ENCODE data around the gene TSPAN4.

Gene TSPAN4

GRCh38 chr11:867856-868358 lies 25.3 kb downstream of the TSPAN4 start:
- DNase-seq, result no peak
- H3K4me3 ChIP-seq (ENCODE audit: low read depth, low read length), result no peak overlapping the region
- H3K27me3 ChIP-seq (ENCODE audit: insufficient read depth, low read depth, severe bottlenecking), result no peaks in the 10 kb centered on the region
- no peak for TF ChIP-seq CTCF (IDR thresholded peaks at IDR 0.05; ENCODE audit: low read depth, low read length)
- H3K27ac ChIP-seq, result no peak overlapping the region
- H3K36me3 ChIP-seq, result peaks cover 27% of the 10 kb centered on the region
- H3K9me3 ChIP-seq (ENCODE audit: severe bottlenecking), result no peaks in the 10 kb centered on the region

- DNase-seq, result no peak
- H3K9me3 ChIP-seq (ENCODE audit: severe bottlenecking), result no peaks in the 10 kb centered on the region
- H3K27ac ChIP-seq, result no peak overlapping the region
- H3K27me3 ChIP-seq (ENCODE audit: insufficient read depth, low read depth, severe bottlenecking), result no peaks in the 10 kb centered on the region
- H3K4me3 ChIP-seq (ENCODE audit: low read depth, low read length), result no peak overlapping the region
- peaks cover 25% of the 10 kb centered on the region for H3K36me3 ChIP-seq
- TF ChIP-seq CTCF (IDR thresholded peaks at IDR 0.05; ENCODE audit: low read depth, low read length), result no peak
These were observed 25.7 kb downstream of the TSPAN4 start for GRCh38 chr11:868394-868793.

- Histone ChIP-seq H3K4me3 (ENCODE audit: low read depth, low read length) (no peak overlapping the region), H3K36me3 (peaks cover 24% of the 10 kb centered on the region), H3K27ac (no peak overlapping the region; the same call in 1 of the 2 replicates), H3K9me3 (ENCODE audit: severe bottlenecking) (no peaks in the 10 kb centered on the region), H3K27me3 (ENCODE audit: insufficient read depth, low read depth, severe bottlenecking) (no peaks in the 10 kb centered on the region)
- DNase-seq, result no peak
- TF ChIP-seq CTCF (IDR thresholded peaks at IDR 0.05; ENCODE audit: low read depth, low read length), result no peak
These were observed 26.1 kb downstream of the TSPAN4 start for GRCh38 chr11:868802-869201.

GRCh38 chr11:869399-870126 lies 26.9 kb downstream of the TSPAN4 start:
- DNase-seq, result no peak
- Histone ChIP-seq H3K9me3 (ENCODE audit: severe bottlenecking) (no peaks in the 10 kb centered on the region), H3K36me3 (peaks cover 27% of the 10 kb centered on the region), H3K27me3 (ENCODE audit: insufficient read depth, low read depth, severe bottlenecking) (no peaks in the 10 kb centered on the region), H3K4me3 (ENCODE audit: low read depth, low read length) (no peak overlapping the region), H3K27ac (peak overlapping the region; percentile 56)
- TF ChIP-seq CTCF (IDR thresholded peaks at IDR 0.05; ENCODE audit: low read depth, low read length), result no peak

GRCh38 chr11:870127-870413 lies 27.4 kb downstream of the TSPAN4 start:
- H3K36me3 ChIP-seq, result peaks cover 30% of the 10 kb centered on the region
- TF ChIP-seq CTCF (IDR thresholded peaks at IDR 0.05; ENCODE audit: low read depth, low read length), result peak; percentile 76
- no peak overlapping the region for H3K4me3 ChIP-seq (ENCODE audit: low read depth, low read length)
- H3K27ac ChIP-seq, result peak overlapping the region; percentile 56
- no peaks in the 10 kb centered on the region for H3K27me3 ChIP-seq (ENCODE audit: insufficient read depth, low read depth, severe bottlenecking)
- no peaks in the 10 kb centered on the region for H3K9me3 ChIP-seq (ENCODE audit: severe bottlenecking)
- DNase-seq, result peak; percentile 71

GRCh38 chr11:870418-870817 lies 27.8 kb downstream of the TSPAN4 start:
- Histone ChIP-seq H3K4me3 (ENCODE audit: low read depth, low read length) (no peak overlapping the region), H3K9me3 (ENCODE audit: severe bottlenecking) (no peaks in the 10 kb centered on the region), H3K27me3 (ENCODE audit: insufficient read depth, low read depth, severe bottlenecking) (no peaks in the 10 kb centered on the region), H3K27ac (peak overlapping the region; percentile 56), H3K36me3 (peaks cover 30% of the 10 kb centered on the region)
- no peak for TF ChIP-seq CTCF (IDR thresholded peaks at IDR 0.05; ENCODE audit: low read depth, low read length)
- no peak for DNase-seq

Data from WERI-Rb-1 (cell line).